NB4 (cell line): ENCODE results near the gene ARL17B.
A peak's percentile ranks its signal among the peaks of the same experiment; 100 is the strongest.
"Not testable (repeated sequence)": the region's sequence is repeated elsewhere in the genome, so short reads cannot be mapped to it uniquely, and the experiment has no call there.

Experiments
- CTCF ChIP-seq: IDR thresholded peaks from one replicate; pipeline ENCODE4 v1.5.1; 2012; ENCODE audit warnings: low read depth, low read length
- MAX ChIP-seq: IDR thresholded peaks from 2 replicates; pipeline ENCODE4 v1.6.1; 2011; ENCODE audit warnings: low read depth, low read length
- MYC ChIP-seq: IDR thresholded peaks from 2 replicates; pipeline ENCODE4 v1.6.1; 2011; ENCODE audit warnings: low read depth, low read length
- POLR2A ChIP-seq: IDR thresholded peaks from 2 replicates; pipeline ENCODE4 v1.6.1; 2011; ENCODE audit warnings: mild to moderate bottlenecking; ENCODE audit not compliant: insufficient read length; ENCODE audit errors: extremely low read depth

DNA sequence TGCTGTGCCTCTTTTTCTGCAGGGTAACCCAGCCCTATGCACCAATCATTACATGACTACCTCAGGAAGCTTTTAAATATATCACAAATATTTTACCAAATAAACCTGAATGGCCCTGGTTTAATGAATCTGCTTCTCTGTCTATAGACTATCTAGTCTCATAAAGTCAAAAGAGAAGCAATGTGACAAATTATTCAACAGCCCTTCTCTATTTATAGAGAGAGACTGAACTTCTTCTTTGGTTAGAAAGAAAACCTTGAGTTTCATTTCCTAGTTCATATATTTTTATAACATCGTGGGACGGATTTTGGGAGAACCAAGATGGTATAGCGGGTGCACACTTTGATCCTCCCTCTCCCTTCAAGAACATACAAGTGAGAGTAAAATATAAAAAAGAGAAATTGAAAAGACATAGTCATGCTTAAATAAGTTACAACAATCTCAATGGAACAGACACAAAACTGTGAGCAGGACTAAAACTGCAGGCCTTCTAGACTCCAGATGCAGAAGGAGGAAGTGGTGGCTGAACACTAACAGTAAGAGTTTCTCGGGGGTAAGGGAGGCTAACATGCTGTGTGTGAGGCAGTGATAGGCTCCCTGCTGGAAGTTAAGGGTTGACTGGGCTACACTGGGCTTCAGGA, 70.5 kb downstream of the ARL17B start:
- TF ChIP-seq CTCF, MAX, MYC: not testable (repeated sequence)
- peak; percentile 22 for TF ChIP-seq POLR2A
